ELR (cell line): ENCODE data around the gene VCAN.

Source experiments
- DNase-seq: peaks from one replicate; pipeline ENCODE4 v3.0.0-alpha.2; 2015; ENCODE audit warnings: low read depth

Gene VCAN

GRCh38 chr5:83494666-83495065 is 23.1 kb downstream of the VCAN start:
- DNase-seq, result no peak

DNA sequence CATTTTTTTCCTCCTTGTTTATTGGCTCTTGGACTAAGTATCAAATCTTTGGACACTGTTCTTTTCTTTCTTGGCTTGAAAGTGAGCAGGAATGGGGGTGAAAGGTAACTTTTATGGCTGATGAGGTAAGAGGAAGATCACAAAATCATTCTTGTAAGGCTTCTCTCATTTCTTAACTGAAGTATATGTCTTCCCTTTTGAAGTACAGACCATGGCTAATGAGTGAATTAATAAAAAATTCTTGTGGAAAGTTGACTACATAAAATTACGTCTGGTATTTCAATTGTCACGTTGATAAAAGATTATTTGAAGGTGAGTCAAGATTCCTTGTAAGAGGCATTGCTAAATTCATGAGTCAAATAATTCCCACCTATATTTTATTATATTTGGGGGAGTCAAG is 25.1 kb downstream of the VCAN start:
- DNase-seq, result no peak

DNA sequence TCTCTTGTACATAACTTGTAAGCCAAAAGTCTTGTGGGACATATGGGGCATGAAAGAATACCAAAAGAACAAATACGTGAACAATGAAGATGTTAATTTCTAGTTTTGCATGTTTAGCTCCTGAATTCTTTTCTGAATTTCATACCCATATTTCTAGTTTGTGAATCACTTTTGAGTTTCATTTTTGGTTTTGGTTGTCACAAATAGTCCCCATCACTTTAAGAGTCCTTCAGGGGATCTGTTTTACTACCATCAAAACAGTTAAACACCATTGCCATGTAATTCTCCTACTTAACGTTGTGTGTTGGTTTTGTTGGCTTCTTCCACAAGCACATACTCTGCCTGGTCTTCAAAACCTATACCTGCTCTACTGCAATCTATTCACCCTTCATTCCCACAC is 27.0 kb downstream of the VCAN start:
- no peak for DNase-seq

DNA sequence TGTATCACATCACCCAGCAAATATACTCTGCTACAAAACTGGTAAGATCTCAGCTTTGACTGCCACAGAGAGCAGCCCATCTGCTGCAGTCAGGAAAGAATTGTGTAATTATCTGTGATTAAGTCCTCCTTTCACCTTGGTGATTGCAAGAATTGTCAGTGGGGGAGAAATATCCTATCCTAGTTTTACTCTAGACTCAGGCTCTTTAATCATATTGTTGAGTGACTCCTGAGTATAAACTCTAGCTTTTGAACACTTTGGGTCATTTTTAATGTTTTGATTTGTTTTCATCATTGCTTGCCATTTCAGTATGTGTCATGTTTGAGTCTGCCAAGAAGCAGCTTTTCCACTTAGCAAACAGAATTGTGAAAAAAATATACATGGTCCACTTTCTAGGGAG is 32.1 kb downstream of the VCAN start:
- DNase-seq, result no peak

DNA sequence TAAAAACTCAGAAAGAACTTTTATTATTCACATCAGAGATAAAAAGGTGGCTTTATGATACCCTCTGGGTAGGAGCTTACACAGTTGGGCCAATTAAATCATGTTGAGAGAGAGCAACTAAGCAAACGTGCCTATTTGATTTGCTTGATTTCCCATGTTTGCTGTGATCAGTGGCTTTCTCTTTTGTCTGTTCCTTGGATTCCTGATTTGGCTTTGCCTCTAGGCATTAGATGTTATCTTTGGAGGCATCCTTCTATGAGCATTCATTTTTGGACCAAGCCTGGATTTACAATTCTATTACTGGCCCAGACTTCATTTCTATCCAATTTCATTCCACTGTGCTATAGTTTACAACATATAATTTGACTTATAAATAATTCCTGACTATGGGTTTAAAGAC is 35.9 kb downstream of the VCAN start:
- no peak for DNase-seq

DNA sequence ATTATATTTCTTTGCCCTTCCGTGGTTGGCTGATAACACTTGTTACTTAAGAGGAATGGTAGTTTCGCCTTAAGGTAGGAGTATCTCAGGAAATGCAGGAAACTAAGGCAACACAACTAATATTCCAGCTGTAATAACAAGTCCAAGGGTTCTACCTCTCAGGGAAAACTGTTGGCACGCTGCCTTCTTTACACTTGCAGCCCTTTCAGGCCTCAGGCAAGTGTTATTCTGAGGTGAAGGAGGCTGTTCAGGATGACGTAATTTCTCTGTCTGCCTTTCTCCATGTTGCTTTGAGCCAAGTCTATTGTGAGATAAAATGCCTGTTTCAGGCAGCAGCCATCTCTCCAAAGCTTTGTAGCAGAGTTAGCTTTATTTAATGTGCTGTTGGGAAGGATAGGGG is 38.0 kb downstream of the VCAN start:
- peak; percentile 13 for DNase-seq

GRCh38 chr5:83510260-83510659 is 38.7 kb downstream of the VCAN start:
- DNase-seq, result no peak

DNA sequence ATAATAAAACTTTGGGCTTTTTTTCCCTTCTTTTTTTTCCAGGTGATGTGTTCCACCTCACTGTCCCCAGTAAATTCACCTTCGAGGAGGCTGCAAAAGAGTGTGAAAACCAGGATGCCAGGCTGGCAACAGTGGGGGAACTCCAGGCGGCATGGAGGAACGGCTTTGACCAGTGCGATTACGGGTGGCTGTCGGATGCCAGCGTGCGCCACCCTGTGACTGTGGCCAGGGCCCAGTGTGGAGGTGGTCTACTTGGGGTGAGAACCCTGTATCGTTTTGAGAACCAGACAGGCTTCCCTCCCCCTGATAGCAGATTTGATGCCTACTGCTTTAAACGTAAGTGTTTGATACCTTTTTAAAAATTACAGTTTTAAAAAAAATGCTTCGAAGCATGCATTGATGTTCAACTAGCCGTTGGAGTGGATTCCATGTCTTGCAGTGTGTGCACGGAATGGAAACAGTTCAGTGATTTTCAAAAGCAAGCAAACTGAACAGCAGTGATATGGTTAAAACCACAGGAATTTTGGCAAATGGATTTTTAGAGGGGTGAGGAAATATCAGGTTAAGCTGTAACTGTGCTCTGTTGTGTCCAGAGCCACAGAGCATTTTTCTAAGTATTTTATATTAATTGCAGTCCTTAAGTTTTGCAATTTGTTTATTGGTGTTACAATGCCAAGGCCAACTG is 40.7 kb downstream of the VCAN start:
- DNase-seq, result no peak

GRCh38 chr5:83513081-83513480 is 41.5 kb downstream of the VCAN start:
- DNase-seq, result no peak

- DNase-seq, result no peak
Observed at GRCh38 chr5:83513491-83513890, 41.9 kb downstream of the VCAN start.

GRCh38 chr5:83516377-83516776 is 44.8 kb downstream of the VCAN start:
- DNase-seq, result no peak

DNA sequence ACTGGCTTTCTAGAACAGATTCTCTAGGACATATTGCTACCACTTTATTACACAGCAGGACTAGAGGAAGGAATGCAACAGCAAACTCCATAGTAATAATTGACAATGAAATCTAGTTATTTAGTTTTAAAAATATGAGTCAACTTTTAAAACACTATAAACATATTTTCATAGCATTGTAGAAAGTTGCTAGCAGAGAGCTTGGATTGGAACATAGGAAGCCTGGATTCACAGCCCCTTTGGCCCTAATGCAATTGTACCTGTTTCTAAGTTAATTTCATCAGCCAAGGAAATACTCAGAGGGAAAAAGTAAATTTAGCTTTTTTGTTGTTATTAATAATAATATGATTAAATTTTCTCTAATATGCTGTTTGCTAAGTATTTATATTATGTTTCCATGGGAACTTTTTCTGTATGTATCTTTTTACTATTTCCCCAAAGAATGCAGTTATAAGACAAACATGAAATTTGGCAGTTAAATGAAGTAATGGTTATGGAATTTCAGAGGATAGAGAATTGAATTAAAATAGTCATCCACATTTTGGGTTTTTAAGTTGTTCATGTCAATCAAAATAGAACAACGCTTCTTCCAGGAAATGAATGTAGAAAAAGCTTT is 45.6 kb downstream of the VCAN start:
- no peak for DNase-seq

- no peak for DNase-seq
Observed at GRCh38 chr5:83517688-83518085, 46.1 kb downstream of the VCAN start.

DNA sequence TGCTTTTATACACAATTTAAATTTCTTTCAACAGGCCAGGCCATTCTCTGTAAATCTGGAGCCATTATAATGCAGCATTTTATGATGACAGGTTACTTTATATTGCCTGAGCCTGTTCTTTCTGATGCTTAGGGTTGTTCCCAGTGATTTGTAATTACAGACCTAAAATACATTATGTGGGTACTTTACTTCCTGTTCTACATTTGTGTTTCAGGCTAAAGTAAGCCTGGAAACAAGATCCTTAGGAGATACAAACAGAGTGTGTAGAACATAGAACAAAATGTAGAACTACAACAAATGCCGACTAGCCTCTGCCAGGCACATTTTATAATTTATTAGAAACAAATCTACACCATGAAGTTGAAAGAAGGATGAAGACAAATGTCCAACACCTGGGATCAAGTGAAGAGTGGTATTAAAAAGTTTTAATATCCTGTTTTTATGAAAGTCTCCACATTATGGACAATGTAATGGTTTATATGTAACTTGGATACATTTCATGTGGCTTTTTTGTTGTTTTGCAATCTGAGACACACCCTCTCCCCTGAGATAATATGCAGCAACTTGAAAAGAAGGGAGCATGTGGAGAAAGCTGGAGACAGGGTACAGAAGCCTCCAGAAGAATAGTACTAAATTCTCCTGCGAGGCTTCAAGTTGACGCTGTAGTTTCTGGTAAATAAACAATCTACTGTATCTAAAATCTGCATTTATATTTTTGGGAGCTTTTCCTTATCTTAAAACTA is 46.9 kb downstream of the VCAN start:
- no peak for DNase-seq

GRCh38 chr5:83522446-83522845 is 50.9 kb downstream of the VCAN start:
- DNase-seq, result no peak

DNA sequence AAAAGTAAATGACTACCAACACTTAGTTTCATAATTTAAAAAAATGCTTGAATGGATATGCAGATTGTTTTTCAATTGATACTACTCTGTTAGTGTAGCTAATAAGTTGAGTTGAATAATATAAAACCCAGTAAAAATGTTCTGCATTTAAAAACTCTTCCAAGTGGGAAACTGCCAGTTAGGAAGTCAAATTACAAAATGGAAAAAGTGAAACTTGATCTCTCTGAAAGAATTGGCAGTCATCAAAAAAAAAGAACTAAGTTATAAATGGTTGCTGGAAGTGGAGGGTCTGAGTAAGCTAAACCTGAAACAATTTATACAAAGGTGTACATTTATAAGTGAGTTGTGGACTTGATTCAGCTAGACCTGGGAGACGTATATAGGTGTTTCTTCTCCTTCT is 52.4 kb downstream of the VCAN start:
- DNase-seq, result no peak

DNA sequence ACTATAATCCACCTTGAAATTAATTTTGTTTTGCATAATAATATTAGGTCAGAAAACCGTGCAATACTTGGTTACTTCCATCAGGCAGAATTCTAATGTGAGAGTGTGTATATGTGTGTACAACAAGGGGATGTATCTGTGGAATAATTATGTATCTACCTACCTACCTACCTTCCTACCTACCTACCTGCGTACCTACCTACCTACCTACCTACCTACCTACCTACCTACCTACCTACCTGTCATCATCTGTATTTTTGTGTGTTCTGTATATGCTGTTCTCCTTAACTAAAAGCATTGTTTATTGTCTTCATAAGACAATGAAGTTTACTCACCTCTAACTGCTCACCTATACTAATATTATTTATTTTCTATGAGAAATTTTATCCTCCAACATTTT is 52.8 kb downstream of the VCAN start:
- no peak for DNase-seq

GRCh38 chr5:83524991-83525390 is 53.4 kb downstream of the VCAN start:
- no peak for DNase-seq

GRCh38 chr5:83526289-83526688 is 54.7 kb downstream of the VCAN start:
- no peak for DNase-seq

DNA sequence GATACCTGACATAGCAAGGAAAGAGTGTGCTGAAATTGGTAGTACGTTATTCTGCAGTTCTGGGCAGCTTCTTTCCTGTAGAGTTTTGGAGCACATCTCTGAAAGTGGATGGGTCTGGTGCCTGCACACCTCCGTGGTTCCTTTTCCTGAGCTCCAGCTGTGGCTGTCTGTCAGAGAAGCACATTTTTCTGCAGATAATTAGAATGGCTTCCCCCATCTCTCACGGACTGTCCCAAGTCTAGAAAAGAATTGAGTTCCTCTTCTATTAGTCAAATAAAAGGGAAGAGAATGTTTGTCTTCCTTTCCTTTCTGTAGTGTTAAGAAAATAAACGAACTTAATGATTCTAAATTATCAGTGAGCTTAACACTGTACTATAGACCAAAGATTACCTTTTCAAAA is 55.7 kb downstream of the VCAN start:
- no peak for DNase-seq

- DNase-seq, result no peak
Observed at GRCh38 chr5:83527722-83528438, 56.3 kb downstream of the VCAN start.

- DNase-seq, result no peak
Observed at GRCh38 chr5:83528439-83528769, 56.9 kb downstream of the VCAN start.

DNA sequence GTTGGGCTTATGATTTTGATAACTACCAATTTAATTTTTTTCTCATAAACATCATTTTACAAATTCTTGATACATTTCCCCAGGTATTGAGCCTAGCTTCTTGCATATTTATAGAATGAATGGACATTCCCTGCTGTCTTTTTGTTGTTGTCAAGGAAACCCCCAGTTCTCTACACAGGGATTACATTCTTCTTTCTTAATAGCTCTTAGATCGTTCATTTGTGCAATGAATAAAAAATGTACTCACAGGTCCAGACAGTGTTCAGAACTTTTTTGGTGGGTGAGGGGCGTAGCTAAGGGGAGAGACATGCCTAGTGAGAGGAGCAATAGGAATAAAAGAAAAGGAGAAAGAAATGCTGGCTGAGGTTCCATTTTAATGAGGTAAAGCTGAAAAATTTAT is 58.6 kb downstream of the VCAN start:
- no peak for DNase-seq
